Stimulated activated CD4-positive, alpha-beta T cell treated with anti-CD3 and anti-CD28 coated beads, Interleukin-2, amount 100 ng/mL, for 4 hours (primary cell): ENCODE measurements around the gene DOCK3.
"Not testable (repeated sequence)": the region's sequence is repeated elsewhere in the genome, so short reads cannot be mapped to it uniquely, and the experiment has no call there.

Source experiments
- DNase-seq: peaks from one replicate; pipeline ENCODE4 v3.0.0-alpha.2; 2020; ENCODE audit warnings: low read depth

The DOCK3 gene

DNA sequence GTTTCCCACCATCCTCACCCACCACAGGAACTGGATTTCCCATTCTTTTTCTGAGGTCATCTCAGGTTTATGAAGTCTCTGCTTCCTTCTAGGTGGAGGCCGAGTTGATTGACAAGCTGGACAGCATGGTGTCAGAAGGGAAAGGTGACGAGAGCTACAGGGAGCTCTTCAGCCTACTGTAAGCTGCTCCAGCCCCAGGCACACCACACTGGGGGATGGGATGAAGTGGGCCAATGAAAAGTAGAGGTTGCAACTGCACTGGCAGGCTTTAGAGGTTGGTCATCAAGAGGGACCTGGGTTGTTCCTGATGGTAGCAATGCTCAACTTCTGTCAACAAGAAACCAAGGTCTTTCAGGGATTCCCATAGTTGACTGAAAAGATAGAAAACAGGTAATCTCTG is 655.3 kb downstream of the DOCK3 start:
- DNase-seq: no peak

DNA sequence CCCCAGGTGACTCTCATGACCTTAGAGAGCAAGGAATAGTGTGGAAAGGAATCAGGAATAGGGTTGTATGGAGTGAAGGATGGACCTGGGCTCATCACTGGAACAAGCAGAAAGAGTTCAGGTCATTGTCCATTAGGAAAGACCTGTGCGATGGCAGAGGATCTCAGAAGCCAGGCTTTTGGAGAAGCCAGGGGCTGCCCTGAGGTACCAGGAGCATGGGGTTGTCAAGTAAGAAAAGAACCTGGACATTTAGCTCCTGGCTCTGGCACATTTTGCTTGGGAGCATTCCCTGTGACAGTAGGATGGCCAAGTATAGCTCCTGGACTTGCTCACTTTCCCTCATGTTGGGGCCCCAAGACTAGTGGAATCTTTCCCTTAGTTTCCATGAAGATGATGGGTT is 657.4 kb downstream of the DOCK3 start:
- DNase-seq: no peak

DNA sequence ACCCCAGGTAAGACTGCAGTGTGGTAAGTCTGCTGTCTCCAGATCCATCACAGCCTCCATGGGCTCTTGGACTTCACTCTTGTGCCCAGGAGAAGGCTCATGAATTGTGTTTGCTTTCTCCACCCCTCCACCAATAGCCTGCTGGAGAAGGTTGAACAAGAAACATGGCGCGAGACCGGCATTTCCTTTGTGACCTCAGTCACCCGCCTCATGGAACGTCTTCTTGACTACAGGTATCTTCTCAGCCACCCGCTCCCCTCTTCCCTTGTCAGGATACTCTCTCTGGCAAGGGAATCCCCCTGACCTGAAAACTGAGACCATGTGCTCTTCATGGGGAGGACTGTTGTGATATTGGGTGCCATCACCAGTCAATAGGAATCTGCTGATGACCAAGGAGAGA is 658.3 kb downstream of the DOCK3 start:
- no peak for DNase-seq

DNA sequence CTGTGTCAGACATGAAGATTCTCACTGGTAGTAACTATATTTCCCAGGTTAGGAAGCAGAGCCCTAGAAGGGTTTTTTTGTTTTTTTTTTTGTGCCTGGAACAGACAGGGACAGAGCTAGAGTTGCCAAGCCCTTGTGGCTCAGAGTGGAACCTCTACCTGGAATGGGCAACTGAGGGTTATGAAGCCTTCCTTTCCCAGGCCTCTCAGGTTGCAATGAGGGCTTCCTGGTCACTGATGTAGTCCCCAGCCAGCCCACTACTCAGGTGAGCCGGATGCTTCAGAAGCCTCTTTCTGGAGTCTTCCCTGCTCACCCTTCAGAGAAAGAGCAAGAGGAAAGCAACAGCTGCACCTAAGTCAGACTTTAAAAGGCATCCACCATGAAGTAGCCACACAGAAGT is 661.5 kb downstream of the DOCK3 start:
- no peak for DNase-seq

DNA sequence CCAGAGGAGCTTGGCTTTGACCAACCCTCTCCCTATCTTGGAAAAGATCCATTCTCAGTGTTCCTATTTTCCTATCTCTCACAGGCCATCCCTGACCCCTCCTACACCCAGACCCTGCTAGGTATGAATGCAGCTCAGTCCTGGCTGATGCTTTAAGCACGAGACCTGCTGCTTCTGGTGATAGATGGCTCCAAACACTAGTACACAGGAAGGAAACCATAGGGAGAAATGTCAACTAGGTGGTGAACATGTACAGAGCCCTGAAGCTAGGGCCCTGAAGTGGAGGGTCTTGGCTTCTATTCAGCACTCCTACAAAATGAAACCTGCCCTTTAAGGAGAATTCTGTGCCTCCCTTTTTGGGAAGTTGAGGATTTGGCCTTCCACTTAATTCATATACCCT is 662.9 kb downstream of the DOCK3 start:
- DNase-seq: no peak

DNA sequence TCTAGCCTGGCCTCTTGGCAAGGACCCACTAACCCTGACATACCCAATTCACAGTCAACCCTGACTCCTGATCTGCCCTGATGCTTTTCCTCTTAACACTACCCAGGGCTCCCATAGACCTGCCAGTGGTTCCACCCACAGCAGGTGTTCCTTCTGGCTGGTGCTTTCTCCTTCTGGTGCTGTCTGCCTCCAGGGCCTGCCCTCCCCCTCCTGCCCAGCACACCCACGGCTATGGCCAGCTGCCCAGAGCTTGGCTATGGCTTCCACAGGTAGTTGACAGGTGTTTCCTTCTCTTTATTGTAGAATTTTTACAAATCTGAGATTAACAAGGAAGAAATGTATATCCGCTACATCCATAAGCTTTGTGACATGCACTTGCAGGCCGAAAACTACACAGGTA is 663.9 kb downstream of the DOCK3 start:
- DNase-seq: no peak

DNA sequence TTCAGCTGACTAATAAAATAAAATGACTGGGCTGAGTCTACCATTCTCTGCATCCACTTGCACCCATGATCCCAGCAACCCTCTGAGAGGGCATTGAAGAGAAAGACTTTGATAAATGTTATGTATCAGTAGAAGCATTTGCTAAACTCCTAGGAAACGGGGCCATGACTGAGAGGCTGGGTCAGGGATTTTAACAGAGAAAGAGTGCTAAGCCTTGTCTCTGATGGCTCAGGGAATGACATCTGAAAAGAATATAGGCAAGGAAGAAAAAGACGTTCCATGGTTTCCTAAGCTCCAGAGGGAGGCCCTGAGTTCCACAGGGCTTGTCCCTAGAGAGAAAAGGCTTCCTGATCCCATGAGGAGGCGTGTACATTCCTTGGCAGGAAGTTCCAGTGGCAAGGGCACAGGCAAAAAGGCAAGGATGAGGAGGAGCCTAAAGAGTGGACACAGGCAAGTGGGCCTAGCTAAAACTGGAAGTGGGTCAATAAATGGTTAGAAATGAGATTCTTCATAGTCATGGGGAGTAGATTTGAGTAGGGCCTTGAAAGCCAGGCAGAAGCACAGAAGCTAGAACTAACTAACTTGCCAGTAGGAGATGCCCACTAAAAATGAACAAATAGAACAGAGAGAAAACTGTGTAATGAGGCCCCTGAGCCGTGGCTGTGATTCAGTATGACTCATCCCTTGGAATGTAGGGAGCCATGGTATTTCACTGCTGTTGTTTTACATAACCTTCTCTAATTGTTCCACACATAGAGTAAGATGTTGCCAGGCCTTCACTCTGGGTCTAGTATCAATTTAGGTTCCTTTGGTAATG is 665.5 kb downstream of the DOCK3 start:
- DNase-seq: no peak

DNA sequence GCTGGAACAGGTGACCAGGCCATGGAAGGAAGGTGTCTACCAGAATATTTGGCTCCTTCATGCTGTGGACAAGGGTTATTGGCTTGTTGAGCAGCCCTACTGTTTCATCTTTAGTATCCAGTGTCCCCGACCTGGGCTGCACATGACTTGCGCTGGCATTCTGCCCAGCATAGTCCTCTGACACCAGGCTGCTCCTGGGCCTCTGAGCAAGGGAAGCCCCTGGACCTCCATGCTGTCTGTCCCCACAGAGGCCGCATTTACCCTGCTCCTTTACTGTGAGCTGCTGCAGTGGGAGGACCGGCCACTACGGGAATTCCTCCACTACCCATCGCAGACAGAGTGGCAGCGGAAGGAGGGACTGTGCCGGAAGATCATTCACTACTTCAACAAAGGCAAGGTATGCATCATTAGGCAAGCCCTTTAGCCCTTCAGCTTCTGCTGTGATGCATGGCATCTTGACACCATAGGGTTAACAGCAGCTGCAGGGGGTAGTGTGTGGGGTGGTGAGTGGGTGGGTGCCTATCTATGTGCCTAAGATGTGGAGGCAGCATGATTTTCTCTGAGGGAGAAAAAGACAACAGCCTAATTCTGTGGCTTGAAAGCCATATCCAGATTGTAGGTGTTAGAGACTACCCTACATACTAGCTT is 666.4 kb downstream of the DOCK3 start:
- no peak for DNase-seq

DNA sequence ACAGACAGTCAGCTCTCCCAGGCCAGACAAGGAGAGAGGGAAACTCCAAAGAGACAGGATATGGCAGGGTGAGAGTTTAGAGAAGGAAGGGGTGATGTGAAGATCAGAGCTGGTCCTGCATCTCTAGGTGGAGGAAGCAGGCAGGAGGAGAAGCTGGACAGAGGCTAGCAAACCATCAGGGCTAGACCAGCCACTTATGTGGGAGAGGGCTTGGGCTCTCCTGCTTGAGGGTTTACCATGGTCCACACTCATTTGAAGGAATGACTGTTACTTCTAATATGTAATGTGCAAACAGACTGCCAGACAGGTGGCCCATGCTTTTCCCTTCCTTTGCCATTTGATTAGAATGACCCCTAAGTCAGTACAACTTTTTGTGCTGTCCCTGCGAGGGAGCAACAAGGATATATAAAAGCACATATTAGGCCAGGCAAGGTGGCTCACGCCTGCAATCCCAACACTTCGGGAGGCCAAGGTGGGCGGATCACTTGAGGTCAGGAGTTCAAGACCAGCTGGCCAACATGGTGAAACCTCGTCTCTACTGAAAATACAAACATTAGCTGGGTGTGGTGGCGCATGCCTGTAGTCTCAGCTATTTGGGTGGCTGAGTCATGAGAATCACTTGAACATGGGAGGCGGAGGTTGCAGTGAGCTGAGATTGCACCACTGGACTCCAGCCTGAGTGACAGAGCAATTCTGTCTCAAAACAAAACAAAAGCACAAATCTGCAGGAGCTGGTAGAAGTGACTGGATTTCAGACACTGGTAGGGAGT is 669.4 kb downstream of the DOCK3 start:
- no peak for DNase-seq

DNA sequence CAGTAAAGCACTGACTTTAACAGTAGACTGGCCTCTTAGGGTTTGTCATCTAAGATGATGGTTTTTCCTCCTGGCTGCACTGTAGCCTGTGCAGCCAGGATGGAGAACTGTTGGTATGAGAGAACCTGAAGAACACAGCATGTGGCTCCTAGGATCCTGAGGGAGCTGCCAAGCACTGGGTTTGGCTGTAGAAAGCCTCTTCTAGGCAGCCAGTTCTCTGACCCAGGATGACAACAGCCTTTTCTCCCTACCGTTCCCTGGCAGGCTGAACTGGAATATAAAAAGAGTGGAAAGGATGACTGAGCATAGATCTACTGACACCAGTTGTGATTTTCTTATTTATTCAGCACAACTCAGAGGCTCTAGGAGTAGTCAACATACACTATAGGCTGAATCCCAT is 676.0 kb downstream of the DOCK3 start:
- no peak for DNase-seq

DNA sequence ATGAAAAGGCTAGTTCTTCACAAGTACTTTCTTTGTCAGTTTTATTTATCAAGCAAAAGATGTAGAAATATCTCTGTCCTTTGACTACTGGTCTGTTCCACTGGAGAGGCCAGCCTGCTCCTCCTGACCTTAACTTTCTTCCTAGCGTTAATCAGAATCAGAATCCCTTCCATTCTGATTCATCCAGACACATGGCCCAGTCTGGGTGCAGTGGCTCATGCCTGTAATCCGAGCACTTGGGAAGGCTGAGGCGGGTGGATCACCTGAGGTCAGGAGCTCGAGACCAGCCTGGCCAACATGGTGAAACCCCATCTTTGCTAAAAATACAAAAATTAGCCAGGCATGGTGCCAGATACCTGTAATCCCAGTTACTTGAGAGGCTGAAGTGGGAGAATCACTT is 678.4 kb downstream of the DOCK3 start:
- DNase-seq: no peak

DNA sequence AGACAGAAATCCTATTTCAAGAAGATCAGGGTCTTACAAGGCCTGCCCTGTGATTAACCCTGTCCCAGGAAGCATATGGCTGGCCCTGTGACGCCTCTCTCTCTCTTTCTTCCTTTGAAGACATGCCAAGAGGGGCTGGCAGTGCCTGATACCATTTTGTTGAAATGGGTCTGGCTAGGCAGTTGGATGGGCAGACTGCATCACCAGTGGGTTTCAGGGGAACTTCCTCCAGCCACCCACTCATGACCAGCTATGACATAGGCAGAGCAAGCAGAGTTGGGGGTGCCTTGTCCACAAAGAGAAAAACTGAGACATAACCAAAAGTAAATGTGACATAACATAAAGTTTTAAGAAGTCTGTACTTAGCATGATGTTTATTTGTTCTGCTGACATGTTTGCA is 679.0 kb downstream of the DOCK3 start:
- no peak for DNase-seq

DNA sequence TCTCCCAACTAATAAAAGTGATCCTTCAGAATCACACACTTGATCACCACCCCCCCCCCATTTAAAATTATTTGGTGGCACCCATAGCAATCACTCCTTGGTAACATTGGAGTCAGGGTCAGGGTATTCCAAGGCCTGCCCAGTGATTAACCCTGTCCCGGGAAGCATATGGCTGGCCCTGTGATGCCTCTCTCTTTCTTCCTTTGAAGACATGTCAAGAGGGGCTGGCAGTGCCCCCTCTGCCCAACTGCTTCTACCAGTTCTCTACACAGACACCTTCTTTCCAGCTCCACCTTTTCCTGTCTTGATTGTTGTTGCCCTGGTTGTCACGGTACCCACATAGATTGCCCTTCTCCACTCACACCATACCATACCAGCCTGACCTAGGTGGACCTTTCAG is 679.4 kb downstream of the DOCK3 start:
- DNase-seq: no peak

DNA sequence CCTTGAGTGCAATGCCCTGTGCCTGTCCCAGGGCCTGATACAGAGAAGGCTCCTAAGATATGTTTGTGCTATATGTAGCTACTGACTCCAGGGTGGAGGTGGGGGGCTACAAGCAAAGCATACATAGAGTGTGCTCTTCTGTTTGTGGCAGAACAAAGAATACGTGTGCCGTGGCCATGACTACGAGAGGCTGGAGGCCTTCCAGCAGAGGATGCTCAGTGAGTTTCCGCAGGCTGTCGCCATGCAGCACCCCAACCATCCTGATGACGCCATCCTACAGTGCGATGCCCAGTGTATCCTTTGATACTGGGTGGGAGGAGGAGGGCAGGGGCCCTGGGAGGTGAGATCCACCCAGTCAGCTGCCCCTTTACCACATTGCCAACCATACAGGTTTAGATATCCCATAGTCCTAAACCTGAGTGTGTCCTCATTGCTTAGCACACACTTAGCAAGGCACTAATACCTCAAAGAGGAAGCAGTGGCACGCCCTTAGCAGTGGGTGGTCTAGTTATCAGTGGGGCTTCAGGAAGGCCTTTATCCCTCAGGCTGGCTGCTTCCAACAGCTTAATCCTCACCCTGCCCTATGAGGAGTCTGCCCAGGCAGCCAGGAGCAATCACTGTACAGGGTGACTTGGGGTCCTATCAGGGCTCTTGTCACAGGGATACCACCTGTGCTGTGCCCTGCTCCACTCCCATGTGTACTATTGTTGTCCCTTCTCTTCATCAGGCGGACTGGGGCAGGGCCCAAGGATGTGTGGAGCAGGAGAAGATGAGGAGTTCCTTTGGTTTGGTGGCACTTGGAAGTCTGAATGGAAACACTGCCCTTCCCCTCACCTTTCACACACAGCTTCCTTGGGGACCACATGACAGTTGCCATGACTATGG is 680.2 kb downstream of the DOCK3 start:
- DNase-seq: no peak

DNA sequence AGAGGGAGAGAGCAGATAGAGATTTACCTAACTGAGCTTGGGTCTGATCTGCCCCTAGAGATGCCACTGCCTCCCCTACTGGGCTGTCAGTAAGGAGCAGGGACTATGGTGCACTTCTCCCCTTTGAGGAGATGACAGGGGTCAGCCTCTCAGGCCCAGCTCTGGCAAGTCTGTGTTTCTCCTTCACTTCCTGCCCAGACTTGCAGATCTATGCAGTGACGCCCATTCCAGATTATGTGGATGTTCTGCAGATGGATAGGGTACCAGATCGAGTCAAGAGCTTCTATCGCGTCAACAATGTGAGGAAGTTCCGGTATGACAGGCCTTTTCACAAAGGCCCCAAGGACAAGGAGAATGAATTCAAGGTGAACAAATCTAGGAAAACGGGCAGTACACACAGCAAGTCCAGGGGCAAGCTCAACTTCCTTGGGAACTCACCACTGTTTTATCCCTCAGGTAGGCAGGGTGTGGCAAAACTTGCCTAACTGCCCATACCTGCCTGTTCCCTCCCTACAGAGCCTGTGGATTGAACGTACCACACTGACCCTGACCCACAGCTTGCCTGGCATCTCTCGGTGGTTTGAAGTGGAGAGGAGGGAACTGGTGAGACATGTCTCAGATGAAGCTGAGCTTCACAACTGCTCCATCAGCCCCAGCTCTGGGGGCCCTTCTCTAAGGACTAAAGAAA is 681.3 kb downstream of the DOCK3 start:
- DNase-seq: no peak

DNA sequence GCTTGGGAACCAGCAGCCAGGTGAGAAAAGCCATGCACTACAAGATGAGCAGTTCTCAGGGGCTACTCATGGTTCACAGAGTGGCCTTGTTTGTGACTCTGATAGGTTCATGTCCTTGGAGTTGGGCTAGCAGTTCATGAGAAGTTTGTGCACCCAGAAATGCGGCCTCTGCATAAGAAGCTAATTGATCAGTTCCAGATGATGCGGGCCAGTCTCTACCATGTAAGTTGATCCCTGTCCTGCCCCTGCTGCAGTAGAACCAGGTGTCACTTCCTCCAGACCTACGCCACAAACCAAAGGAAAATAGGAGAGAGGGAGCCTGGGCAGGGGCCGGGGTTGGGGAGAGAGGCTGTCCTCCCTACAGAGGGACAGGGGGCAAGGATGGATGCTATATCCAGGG is 683.1 kb downstream of the DOCK3 start:
- no peak for DNase-seq

DNA sequence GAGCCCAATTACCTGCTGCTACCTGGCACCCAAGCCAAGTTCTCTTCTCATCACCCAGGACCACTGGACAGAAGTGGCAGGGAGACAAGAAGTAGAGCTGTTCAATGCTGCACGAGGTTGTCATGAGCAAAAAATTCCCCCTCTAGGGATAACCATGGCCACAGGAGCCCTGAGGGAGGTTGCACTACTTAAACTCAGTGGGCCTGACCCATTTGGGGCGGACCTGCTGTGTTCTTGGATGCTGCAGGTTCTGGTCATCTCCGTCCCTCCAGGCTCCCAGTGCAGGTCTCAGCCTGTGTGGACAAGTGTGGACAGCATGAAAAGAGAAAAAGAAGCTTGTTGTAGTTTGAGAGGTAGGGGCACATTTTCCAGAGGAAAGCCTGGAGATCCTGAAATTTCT is 684.3 kb downstream of the DOCK3 start:
- DNase-seq: no peak

DNA sequence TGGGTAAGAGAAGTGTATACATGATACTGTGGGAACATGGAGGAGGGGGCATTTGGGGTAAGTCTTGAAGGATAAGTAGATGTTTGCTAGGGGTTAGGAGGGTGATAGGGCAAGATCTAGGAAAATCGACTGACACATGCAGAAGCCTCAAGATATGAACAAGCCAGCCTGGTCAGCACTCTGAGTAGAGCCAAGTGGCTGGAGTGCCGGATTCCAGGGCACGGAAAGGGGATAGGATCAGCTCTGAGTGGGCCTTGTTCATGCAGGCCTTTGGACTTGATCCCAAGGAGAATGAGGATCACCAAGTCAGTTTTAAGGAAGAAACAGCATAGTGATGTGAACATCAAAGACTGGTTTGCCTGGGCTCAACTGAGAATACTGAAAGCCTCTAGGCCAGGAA is 686.1 kb downstream of the DOCK3 start:
- no peak for DNase-seq

DNA sequence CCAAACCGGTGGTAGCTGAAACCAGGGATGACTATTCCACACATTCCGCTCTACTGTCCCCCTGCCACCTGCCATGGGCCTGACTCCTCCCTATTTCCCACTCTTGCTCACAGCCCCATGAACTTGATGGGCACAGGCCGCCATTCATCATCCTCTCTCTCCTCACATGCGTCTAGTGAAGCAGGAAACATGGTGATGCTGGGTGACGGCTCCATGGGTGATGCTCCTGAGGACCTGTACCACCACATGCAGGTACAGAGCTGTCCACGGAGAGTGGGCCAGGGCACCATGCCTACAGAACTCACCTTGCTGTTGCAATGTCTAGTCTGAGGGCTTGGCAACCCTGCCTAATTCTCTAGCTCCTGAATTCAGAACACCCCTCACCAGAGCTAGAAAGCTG is 687.0 kb downstream of the DOCK3 start:
- no peak for DNase-seq

DNA sequence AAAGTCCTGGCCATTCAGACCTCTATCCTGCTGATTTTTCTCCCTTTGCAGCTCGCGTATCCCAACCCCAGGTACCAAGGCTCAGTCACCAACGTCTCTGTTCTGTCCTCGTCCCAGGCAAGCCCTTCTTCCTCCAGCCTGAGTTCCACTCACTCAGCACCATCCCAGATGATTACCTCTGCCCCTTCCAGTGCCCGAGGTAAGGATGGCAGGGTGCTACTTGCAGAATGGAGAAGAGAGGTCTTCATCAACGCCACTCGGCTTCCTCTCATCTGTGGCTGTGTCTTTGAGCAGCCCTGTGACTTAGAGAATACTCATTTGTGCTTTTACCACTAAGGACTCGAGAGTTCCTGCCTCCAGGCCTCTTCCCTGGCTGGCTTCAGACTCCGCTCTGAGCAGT is 687.7 kb downstream of the DOCK3 start:
- DNase-seq: no peak

DNA sequence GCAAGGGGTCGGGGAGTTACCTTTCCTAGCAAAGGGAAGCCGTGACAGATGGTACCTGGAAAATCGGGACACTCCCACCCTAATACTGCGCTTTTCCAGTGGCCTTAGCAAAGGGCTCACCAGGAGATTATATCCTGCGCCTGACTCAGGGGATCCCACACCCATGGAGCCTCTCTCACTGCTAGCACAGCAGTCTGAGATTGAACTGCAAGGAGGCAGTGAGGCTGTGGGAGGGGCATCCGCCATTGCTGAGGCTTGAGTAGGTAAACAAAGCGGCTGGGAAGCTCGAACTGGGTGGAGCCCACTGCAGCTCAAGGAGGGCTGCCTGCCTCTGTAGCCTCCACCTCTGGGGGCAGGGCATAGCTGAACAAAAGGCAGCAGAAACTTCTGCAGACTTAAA is 693.5 kb downstream of the DOCK3 start:
- not testable (repeated sequence) for DNase-seq
